Tibial artery (tissue), 4 donors: Measurements from ENCODE around the gene HOXB3.
"Not testable (repeated sequence)": the region's sequence is repeated elsewhere in the genome, so short reads cannot be mapped to it uniquely, and the experiment has no call there.

Experiments
- DNase-seq, 2 donors: peaks; one replicate each; pipeline ENCODE4 v3.0.0-alpha.2; 2019
- H3K27ac ChIP-seq, 2 donors: fragments of 200-600 bp; sonication (generic) in 1 of 2; 1 replicate in 1 of 2; 2 replicates in 1 of 2; pipeline ENCODE4 v1.5.1; 2018 to 2019; ENCODE audit warnings: mild to moderate bottlenecking in 1 of 2
- H3K27me3 ChIP-seq, 2 donors: fragments of 200-600 bp; sonication (generic) in 1 of 2; one replicate each; pipeline versions ENCODE4 v1.5.1 to v1.6.0; 2016 to 2019
- H3K36me3 ChIP-seq, 3 donors: fragments of 200-600 bp; sonication (generic) in 2 of 3; one replicate each; pipeline ENCODE4 v1.5.1; 2016 to 2019; ENCODE audit warnings: mild to moderate bottlenecking in 2 of 3
- H3K4me1 ChIP-seq, 4 donors: fragments of 200-600 bp; sonication (generic) in 2 of 4; 1 replicate in 3 of 4; 2 replicates in 1 of 4; pipeline ENCODE4 v1.5.1; 2016 to 2019
- H3K4me3 ChIP-seq, 2 donors: fragments of 200-600 bp; sonication (generic) in 1 of 2; 1 replicate in 1 of 2; 2 replicates in 1 of 2; pipeline ENCODE4 v1.5.1; 2018 to 2019; ENCODE audit warnings: mild to moderate bottlenecking in 2 of 2
- H3K9me3 ChIP-seq, 3 donors: fragments of 200-600 bp; sonication (generic) in 1 of 3; one replicate each; pipeline ENCODE4 v1.5.1; 2016 to 2019
- CTCF ChIP-seq, 2 experiments: fragments of 200-600 bp in 1 of 2; fragments of 450-650 bp in 1 of 2; IDR thresholded peaks; one replicate each; pipeline ENCODE4 v1.5.1; 2017 to 2019; ENCODE audit warnings: antibody characterized with exemption in 2 of 2, mild to moderate bottlenecking in 1 of 2, moderate library complexity in 1 of 2
- intact Hi-C: fragments of 100-400 bp; cut with DNase I; formaldehyde crosslinking; loops from one replicate; pipeline ENCODE4 v1.15.0; 2023; ENCODE audit warnings: low total_unique reads

Gene HOXB3

DNA sequence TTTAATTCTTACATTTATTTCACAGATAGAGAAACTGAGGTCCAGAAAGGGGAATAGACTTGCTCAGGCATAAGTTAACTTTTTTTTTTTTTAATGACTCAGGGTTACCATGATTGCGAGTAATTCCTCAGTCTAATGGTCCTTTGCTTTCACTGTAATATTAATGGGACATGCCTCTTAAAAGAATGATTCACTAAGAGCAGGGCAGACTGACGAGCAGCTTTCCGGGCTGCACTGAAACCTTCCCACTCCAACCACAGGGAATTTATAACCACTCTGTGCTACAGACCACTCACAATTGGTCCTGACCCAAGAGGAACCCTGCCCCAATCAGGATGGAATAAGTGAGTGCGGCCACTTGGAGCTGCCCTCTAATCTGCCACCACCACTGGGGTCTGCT lies 50.9 kb downstream of the HOXB3 start:
- H3K4me1 ChIP-seq: peaks cover 0 to 12% (median 6%) of the 10 kb centered on the region in 4 donors
- no peaks in the 10 kb centered on the region for H3K9me3 ChIP-seq
- no peak for TF ChIP-seq CTCF (IDR thresholded peaks at IDR 0.05)
- H3K27ac ChIP-seq: no peak overlapping the region
- H3K4me3 ChIP-seq: no peak overlapping the region
- no peak for DNase-seq
- no peaks in the 10 kb centered on the region for H3K36me3 ChIP-seq
- H3K27me3 ChIP-seq: peaks cover 0 to 5% of the 10 kb centered on the region in 2 donors
- intact Hi-C loops: no loop called here

DNA sequence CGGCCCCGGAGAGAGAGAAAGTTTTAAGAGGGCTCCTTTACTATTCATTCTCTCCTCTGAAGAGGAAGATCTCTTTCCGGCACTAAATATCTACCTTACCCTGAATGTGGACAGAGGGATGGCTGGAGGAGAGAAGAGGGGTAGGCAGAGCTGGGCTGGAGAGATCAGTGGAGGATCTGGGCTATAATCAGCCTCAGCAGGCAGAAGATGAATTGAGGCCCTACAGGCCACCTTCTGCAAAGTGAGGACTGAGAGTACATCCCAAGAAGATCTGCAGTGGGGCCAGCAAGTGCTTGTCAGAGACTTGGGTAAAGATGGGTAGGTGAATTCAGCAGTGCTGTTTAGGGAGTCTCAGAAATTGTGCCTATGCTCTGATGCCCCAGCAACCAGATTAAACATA lies 52.7 kb downstream of the HOXB3 start:
- no peak for DNase-seq
- H3K27me3 ChIP-seq: no peaks in the 10 kb centered on the region
- no peaks in the 10 kb centered on the region for H3K9me3 ChIP-seq
- H3K27ac ChIP-seq: no peak overlapping the region
- TF ChIP-seq CTCF (IDR thresholded peaks at IDR 0.05): no peak
- peaks cover 0 to 6% (median 2%) of the 10 kb centered on the region in 4 donors for H3K4me1 ChIP-seq
- H3K36me3 ChIP-seq: no peaks in the 10 kb centered on the region
- H3K4me3 ChIP-seq: no peak overlapping the region
- intact Hi-C loops: no loop called here

GRCh38 chr17:48535793-48536559 lies 54.1 kb downstream of the HOXB3 start:
- H3K36me3 ChIP-seq, H3K27ac ChIP-seq, H3K27me3 ChIP-seq, intact Hi-C loops, H3K4me3 ChIP-seq, H3K9me3 ChIP-seq, H3K4me1 ChIP-seq, DNase-seq: not testable (repeated sequence)

- Histone ChIP-seq H3K27ac (no peak overlapping the region), H3K36me3 (no peaks in the 10 kb centered on the region), H3K9me3 (no peaks in the 10 kb centered on the region), H3K4me1 (peaks cover 0 to under 1% (median 0%) of the 10 kb centered on the region in 4 donors), H3K27me3 (peaks cover 0 to 38% of the 10 kb centered on the region in 2 donors), H3K4me3 (no peak overlapping the region)
- intact Hi-C loops: no loop called here
- no peak for TF ChIP-seq CTCF (IDR thresholded peaks at IDR 0.05)
- DNase-seq: no peak
Measured at GRCh38 chr17:48532261-48532660, 57.8 kb downstream of the HOXB3 start.

GRCh38 chr17:48530887-48531272 lies 59.2 kb downstream of the HOXB3 start, which contains the start of gene HOXB1:
Gene HOXB1 (minus strand): TSS chr17:48531011. CDS start chr17:48530904, 107 bp downstream.
- no peak within 1 kb of the TSS for H3K27ac ChIP-seq
- H3K9me3 ChIP-seq: no peaks in the 10 kb centered on the region
- H3K36me3 ChIP-seq: no peaks in the 10 kb centered on the region
- no peak for DNase-seq
- no peak for TF ChIP-seq CTCF (IDR thresholded peaks at IDR 0.05)
- H3K4me3 ChIP-seq: no peak within 1 kb of the TSS
- intact Hi-C loops: no loop called here
- H3K4me1 ChIP-seq: peaks cover 0 to 5% (median 0%) of the 10 kb centered on the region in 4 donors
- peaks cover 0 to 50% of the 10 kb centered on the region in 2 donors for H3K27me3 ChIP-seq

GRCh38 chr17:48530208-48530886 lies 59.7 kb downstream of the HOXB3 start:
- peaks cover 0 to 50% of the 10 kb centered on the region in 2 donors for H3K27me3 ChIP-seq
- H3K27ac ChIP-seq: no peak overlapping the region
- no peaks in the 10 kb centered on the region for H3K9me3 ChIP-seq
- no peak overlapping the region for H3K4me3 ChIP-seq
- intact Hi-C loops: no loop called here
- no peaks in the 10 kb centered on the region for H3K36me3 ChIP-seq
- peaks cover 0 to 5% (median 0%) of the 10 kb centered on the region in 4 donors for H3K4me1 ChIP-seq
- TF ChIP-seq CTCF (IDR thresholded peaks at IDR 0.05): no peak
- DNase-seq: no peak
